Left kidney (tissue), 2 donors: ENCODE results near the gene STAG3. TPM values are rescaled to one million over a fixed set of nuclear protein-coding genes. Genes with fewer than 3 reads are reported as not detected.
"Not testable (repeated sequence)": the region's sequence is repeated elsewhere in the genome, so short reads cannot be mapped to it uniquely, and the experiment has no call there.

Source experiments
- DNase-seq: peaks from one replicate; pipeline ENCODE4 v3.0.0-alpha.2; 2013
- polyA plus RNA-seq: library from polyadenylated mRNA; unstranded; fragments of 120-200 nt; gene quantifications from one replicate; pipeline ENCODE4 v1.2.1, GENCODE V29; 2013; ENCODE audit not compliant: insufficient read length

The STAG3 gene
- polyA plus RNA-seq, 1 donor, result 30.7 TPM

DNA sequence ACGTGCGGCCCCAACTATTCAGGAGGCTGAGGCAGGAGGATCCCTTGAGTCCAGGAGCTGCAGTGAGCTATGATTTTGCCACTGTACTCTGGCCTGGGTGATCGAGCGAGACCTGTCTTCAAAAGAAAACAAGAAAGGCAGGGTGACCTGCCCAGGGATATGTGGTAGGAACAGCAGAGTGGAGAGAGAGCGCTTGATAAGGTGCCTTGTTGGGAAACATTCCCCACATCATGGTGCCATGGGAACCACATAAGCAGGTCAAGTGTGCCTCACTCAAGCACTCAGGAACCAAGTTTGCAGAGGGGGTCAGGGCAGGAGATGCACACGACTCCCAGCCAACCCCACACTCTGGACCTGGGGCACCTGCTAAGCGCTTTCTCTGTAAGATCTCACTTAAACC is 79.3 kb downstream of the STAG3 start:
- DNase-seq, result no peak

DNA sequence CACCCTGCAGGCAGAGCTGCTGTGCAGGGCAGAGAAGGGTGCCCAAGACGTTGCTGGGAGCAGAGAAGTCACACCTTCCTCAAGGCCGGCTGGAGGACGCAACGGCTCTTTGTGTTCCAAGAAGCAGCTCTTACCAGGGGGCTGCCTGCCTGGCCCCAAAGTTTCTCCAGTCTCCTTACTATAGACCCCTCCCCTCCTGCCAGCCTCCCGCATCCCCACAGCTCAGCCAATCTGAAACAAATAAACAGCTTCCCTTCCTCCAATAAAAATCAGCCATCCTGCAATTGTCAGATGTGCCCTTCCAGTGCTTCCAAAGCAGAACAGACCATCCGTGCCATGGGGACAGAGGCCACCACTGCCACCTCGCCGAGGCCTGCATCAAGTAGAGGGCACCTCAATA is 82.3 kb downstream of the STAG3 start:
- DNase-seq, result not testable (repeated sequence)

DNA sequence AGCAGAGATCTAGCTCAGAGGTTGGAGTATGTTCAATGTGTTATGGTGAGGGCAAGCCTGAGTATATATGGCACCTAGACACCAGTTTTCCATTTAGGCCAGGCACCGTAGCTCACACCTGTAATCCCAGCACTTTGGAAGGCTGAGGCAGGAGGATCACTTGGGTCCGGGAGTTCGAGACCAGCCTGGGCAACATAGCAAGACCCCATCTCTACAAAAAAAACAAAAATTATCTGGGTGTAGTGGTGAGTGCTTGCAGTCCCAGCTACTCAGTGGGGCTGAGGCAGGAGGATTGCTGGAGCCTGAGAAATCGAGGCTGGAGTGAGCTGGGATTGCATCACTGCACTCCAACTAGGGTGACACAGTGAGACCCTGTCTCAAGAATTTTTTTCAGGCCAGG is 85.2 kb downstream of the STAG3 start:
- not testable (repeated sequence) for DNase-seq

Other genes starting within 250 kb of the STAG3 start
- gene GJC3, start 248.3 kb upstream of the STAG3 start, polyA plus RNA-seq, result 0.73 TPM
- gene AZGP1, start 201.9 kb upstream of the STAG3 start, polyA plus RNA-seq, result 51.8 TPM
- 76.7 TPM for gene ZKSCAN1, start 162.3 kb upstream of the STAG3 start, polyA plus RNA-seq
- gene ZSCAN21, start 128.1 kb upstream of the STAG3 start, polyA plus RNA-seq, result 24.7 TPM
- gene ZNF3, start 96.2 kb upstream of the STAG3 start, polyA plus RNA-seq, result 60.6 TPM
- 126 TPM for gene COPS6, start 88.9 kb upstream of the STAG3 start, polyA plus RNA-seq
- 177 TPM for gene MCM7, start 76.5 kb upstream of the STAG3 start, polyA plus RNA-seq
- 33.2 TPM for gene AP4M1, start 76.3 kb upstream of the STAG3 start, polyA plus RNA-seq
- gene TAF6, start 58.6 kb upstream of the STAG3 start, polyA plus RNA-seq, result 67.9 TPM
- gene CNPY4, start 58.3 kb upstream of the STAG3 start, polyA plus RNA-seq, result 46.7 TPM
- gene MBLAC1, start 51.0 kb upstream of the STAG3 start, polyA plus RNA-seq, result 1.3 TPM
- 91.2 TPM for gene LAMTOR4, start 29.0 kb upstream of the STAG3 start, polyA plus RNA-seq
- gene TRAPPC14, start 19.2 kb upstream of the STAG3 start, polyA plus RNA-seq, result 22.3 TPM
- gene GAL3ST4, start 9.3 kb upstream of the STAG3 start, polyA plus RNA-seq, result 6.2 TPM
- 11.5 TPM for gene GPC2, start 537 bp upstream of the STAG3 start, polyA plus RNA-seq
- gene PVRIG, start 42.0 kb downstream of the STAG3 start, polyA plus RNA-seq, result 9.7 TPM
- gene SPDYE3, start 129.8 kb downstream of the STAG3 start, polyA plus RNA-seq, result 9.6 TPM
- 74.1 TPM for gene PILRB, start 180.2 kb downstream of the STAG3 start, polyA plus RNA-seq
- gene PILRA, start 195.6 kb downstream of the STAG3 start, polyA plus RNA-seq, result 12.6 TPM